HG03432 (cell line): ENCODE data around the gene ANK2.

ENCODE experiments used
- ATAC-seq: cut with Tn5 transposase; IDR thresholded peaks from one replicate; pipeline ENCODE4 v1.9.1; 2021; ENCODE audit warnings: mild to moderate bottlenecking, moderate library complexity; ENCODE audit not compliant: unreplicated experiment

ANK2 gene

GRCh38 chr4:113330200-113330599, 280.7 kb downstream of the ANK2 start:
- ATAC-seq: no peak

- no peak for ATAC-seq
Observed at GRCh38 chr4:113331811-113332210, 282.4 kb downstream of the ANK2 start.

GRCh38 chr4:113332701-113333100, 283.2 kb downstream of the ANK2 start:
- no peak for ATAC-seq

- ATAC-seq: no peak
Observed at GRCh38 chr4:113335746-113336145, 286.3 kb downstream of the ANK2 start.

- no peak for ATAC-seq
Observed at GRCh38 chr4:113336556-113336955, 287.1 kb downstream of the ANK2 start.

- ATAC-seq: no peak
Observed at GRCh38 chr4:113339430-113339813, 290.0 kb downstream of the ANK2 start.

- no peak for ATAC-seq
Observed at GRCh38 chr4:113344100-113344499, 294.6 kb downstream of the ANK2 start.

- no peak for ATAC-seq
Observed at GRCh38 chr4:113347245-113347644, 297.8 kb downstream of the ANK2 start.

GRCh38 chr4:113349430-113349829, 300.0 kb downstream of the ANK2 start:
- peak; percentile 78 for ATAC-seq

- no peak for ATAC-seq
Observed at GRCh38 chr4:113350576-113350975, 301.1 kb downstream of the ANK2 start.

- ATAC-seq: peak; percentile 98
Observed at GRCh38 chr4:113355550-113356371, 306.3 kb downstream of the ANK2 start.

GRCh38 chr4:113356453-113356852, 307.0 kb downstream of the ANK2 start:
- no peak for ATAC-seq

- no peak for ATAC-seq
Observed at GRCh38 chr4:113358784-113359183, 309.3 kb downstream of the ANK2 start.

- ATAC-seq: no peak
Observed at GRCh38 chr4:113365377-113365776, 315.9 kb downstream of the ANK2 start.

- no peak for ATAC-seq
Observed at GRCh38 chr4:113368056-113368455, 318.6 kb downstream of the ANK2 start.

GRCh38 chr4:113371111-113371510, 321.7 kb downstream of the ANK2 start:
- no peak for ATAC-seq

- no peak for ATAC-seq
Observed at GRCh38 chr4:113375964-113376666, 326.7 kb downstream of the ANK2 start.

- ATAC-seq: no peak
Observed at GRCh38 chr4:113378836-113379235, 329.4 kb downstream of the ANK2 start.

- no peak for ATAC-seq
Observed at GRCh38 chr4:113382704-113383103, 333.3 kb downstream of the ANK2 start.

- ATAC-seq: no peak
Observed at GRCh38 chr4:113383111-113383785, 333.8 kb downstream of the ANK2 start.

- no peak for ATAC-seq
Observed at GRCh38 chr4:113384600-113384999, 335.1 kb downstream of the ANK2 start.
